Measurements from ENCODE around the gene LRIF1.

GRCh38 chr1:110953031-110953430 is 10.7 kb downstream of the LRIF1 start:
- TF ChIP-seq CTCF (IDR thresholded peaks at IDR 0.05): no peak
- no peak for TF ChIP-seq POLR2A (IDR thresholded peaks at IDR 0.05)
